K562 (cell line): ENCODE results near the gene TMEM131L. TPM values are rescaled to one million over a fixed set of nuclear protein-coding genes. Genes with fewer than 3 reads are reported as not detected.

Source experiments
- ATAC-seq: fragments of 200-7000 bp; cut with Tn5 transposase; 3 replicates; pipeline ENCODE4 v1.9.1; 2020; ENCODE audit warnings: moderate library complexity
- BruUV-seq: library from RNA; stranded (reverse); fragments of 400-500 nt; replicated peaks from 2 replicates; lab custom pipeline; 2021; lab: Mats Ljungman, UMichigan
- CTCF ChIA-PET: fragments of 300-600 bp; formaldehyde crosslinking; extraction: SDS; loops from one replicate; lab custom pipeline; 2021; ENCODE audit warnings: low intra/inter-chr PET ratio; lab: Yijun Ruan, JAX
- POLR2A ChIA-PET: fragments of 300-600, 350-650 bp; sonication (Branson Sonifier 250); formaldehyde crosslinking; extraction: SDS; loops from one replicate; lab custom pipeline; 2021; ENCODE audit warnings: antibody characterized with exemption, inconsistent platforms; lab: Yijun Ruan, JAX
- DNase-seq, 4 experiments: peaks; one replicate each; pipeline versions ENCODE4 v3.0.0 to v3.0.0-alpha.2; 2011 to 2018; ENCODE audit warnings: low spot score in 3 of 4, mixed read lengths in 3 of 4; ENCODE audit errors: extremely low read depth in 1 of 4
- FAIRE-seq: peaks from 2 replicates; lab custom pipeline; 2011; peaks lifted over from hg19 to GRCh38; lab: Jason Lieb, UNC
- H2AFZ ChIP-seq: 2 replicates; pipeline ENCODE4 v1.6.0; 2011; ENCODE audit warnings: low read depth, low read length, control low read depth, inconsistent platforms
- H3K27ac ChIP-seq: fragments of 200-600 bp; 3 replicates; pipeline ENCODE4 v1.8.0; 2011; ENCODE audit warnings: low read depth, mild to moderate bottlenecking, control low read depth, inconsistent platforms, low read length, moderate library complexity, mixed read lengths; ENCODE audit errors: extremely low read depth
- H3K27me3 ChIP-seq, 2 experiments: fragments of 300-600 bp in 1 of 2; 2 replicates in 1 of 2; 3 replicates in 1 of 2; pipeline versions ENCODE4 v1.6.0 to v1.8.0; 2011; ENCODE audit warnings: inconsistent platforms in 2 of 2, low read length in 2 of 2, mild to moderate bottlenecking in 1 of 2, mixed read lengths in 1 of 2, moderate library complexity in 1 of 2; ENCODE audit not compliant: control insufficient read depth in 2 of 2, insufficient read depth in 2 of 2
- H3K36me3 ChIP-seq: fragments of 300-600 bp; 3 replicates; pipeline ENCODE4 v1.8.0; 2011; ENCODE audit warnings: mild to moderate bottlenecking, low read length, inconsistent platforms; ENCODE audit not compliant: control insufficient read depth, insufficient read depth
- H3K4me1 ChIP-seq, 2 experiments: fragments of 200-600 bp in 1 of 2; replicated peaks in 1 of 2; 2 replicates in 1 of 2; 3 replicates in 1 of 2; pipeline versions ENCODE4 v1.5.1 to v1.8.0; 2011; ENCODE audit warnings: inconsistent platforms in 2 of 2, low read length in 2 of 2, mild to moderate bottlenecking in 1 of 2, mixed read lengths in 1 of 2, moderate library complexity in 1 of 2; ENCODE audit not compliant: control insufficient read depth in 2 of 2, insufficient read depth in 2 of 2
- H3K4me2 ChIP-seq: 2 replicates; pipeline ENCODE4 v1.6.1; 2011; ENCODE audit warnings: low read length, control low read depth, inconsistent platforms, mixed read lengths; ENCODE audit not compliant: insufficient read depth
- H3K4me3 ChIP-seq: fragments of 200-600 bp; sonication (generic), shearing (Covaris generic); 2 replicates; pipeline ENCODE4 v1.5.1; 2016; ENCODE audit warnings: control low read depth, inconsistent platforms
- H3K79me2 ChIP-seq: fragments of 200-600 bp; 3 replicates; pipeline ENCODE4 v1.8.0; 2011; ENCODE audit warnings: low read length, inconsistent platforms; ENCODE audit not compliant: control insufficient read depth, insufficient read depth
- H3K9ac ChIP-seq, 2 experiments: 2 replicates each; pipeline versions ENCODE4 v1.6.0 to v1.6.1; 2011; ENCODE audit warnings: low read depth in 2 of 2, low read length in 2 of 2, control low read depth in 1 of 2, inconsistent platforms in 1 of 2, mild to moderate bottlenecking in 1 of 2, mixed read lengths in 1 of 2; ENCODE audit not compliant: insufficient read depth in 1 of 2
- H3K9me1 ChIP-seq: one replicate; pipeline ENCODE4 v1.6.0; 2011; ENCODE audit warnings: inconsistent platforms, mild to moderate bottlenecking, low read length, moderate library complexity; ENCODE audit not compliant: control insufficient read depth, insufficient read depth
- H3K9me3 ChIP-seq: replicated peaks from 2 replicates; pipeline ENCODE4 v1.5.1; 2011; ENCODE audit warnings: low read depth, low read length, inconsistent platforms; ENCODE audit not compliant: control insufficient read depth, insufficient read depth
- H4K20me1 ChIP-seq: replicated peaks from 2 replicates; pipeline ENCODE4 v1.6.1; 2011; ENCODE audit warnings: low read length, inconsistent platforms, mixed read lengths; ENCODE audit not compliant: control insufficient read depth, insufficient read depth
- BHLHE40 ChIP-seq: IDR thresholded peaks from 2 replicates; pipeline ENCODE4 v1.6.1; 2011; ENCODE audit warnings: low read length, improper control_type of control experiment
- BMI1 ChIP-seq: fragments of 150-350 bp; IDR thresholded peaks from 2 replicates; pipeline ENCODE4 v1.6.1; 2014; ENCODE audit warnings: low read length
- ESRRA ChIP-seq: fragments of 450-650 bp; IDR thresholded peaks from 2 replicates; pipeline ENCODE4 v1.6.1; 2014; ENCODE audit warnings: low read depth, mild to moderate bottlenecking, moderate library complexity, borderline replicate concordance
- ESRRB ChIP-seq: fragments of 250-450 bp; sonication (Bioruptor Pico); IDR thresholded peaks from 2 replicates; pipeline ENCODE4 v1.5.0; 2020; ENCODE audit warnings: mild to moderate bottlenecking, moderate library complexity, borderline replicate concordance
- MTA1 ChIP-seq: fragments of 450-650 bp; IDR thresholded peaks from 2 replicates; pipeline ENCODE4 v1.6.1; 2017; ENCODE audit warnings: borderline replicate concordance
- MYC ChIP-seq, 2 experiments: fragments of 250-450 bp in 1 of 2; sonication (Bioruptor Pico) in 1 of 2; IDR thresholded peaks; 2 replicates each; pipeline versions ENCODE4 v1.5.1 to v1.6.1; 2012 to 2021; ENCODE audit warnings: low read depth in 2 of 2, borderline replicate concordance in 1 of 2, improper control_type of control experiment in 1 of 2, low read length in 1 of 2, mild to moderate bottlenecking in 1 of 2, moderate library complexity in 1 of 2
- NFRKB ChIP-seq: fragments of 450-650 bp; IDR thresholded peaks from 2 replicates; pipeline ENCODE4 v1.6.1; 2016; ENCODE audit warnings: low read depth
- ZBED1 ChIP-seq: IDR thresholded peaks from 2 replicates; pipeline ENCODE4 v1.6.1; 2014
- WGBS: fragments of 100-300 bp; shearing (Covaris generic); methylation state at CpG from one replicate; pipeline ENCODE4 v1.1.6; 2016; ENCODE audit warnings: low coverage, mixed read lengths; ENCODE audit not compliant: insufficient coverage; ENCODE audit errors: missing lambda C conversion rate; 5-methylcytosine and 5-hydroxymethylcytosine counted together
- in situ Hi-C: fragments of 300-500 bp; cut with MboI; formaldehyde crosslinking; loops from 4 replicates; pipeline ENCODE4 v1.15.0; 2018; ENCODE audit warnings: inconsistent platforms, mixed read lengths
- intact Hi-C: fragments of 100-400 bp; cut with micrococcal nuclease; formaldehyde crosslinking; loops from 2 replicates; pipeline ENCODE4 v1.14.2; 2022
- polyA plus RNA-seq, 8 experiments: library from polyadenylated mRNA; depleted of rRNA in 4 of 8; stranded (reverse) in 5 of 8; unstranded in 3 of 8; fragments of >200 nt; fragmentation: Nextera tagmentation in 2 of 8; fragmentation: Illumina TruSeq in 1 of 8; extraction: Ambion mirVana in 2 of 8; extraction: Trizol in 1 of 8; gene quantifications; 2 replicates each; pipeline versions ENCODE4 v1.2.1 to v1.2.3, GENCODE V29; 2011 to 2014; ENCODE audit warnings: inconsistent platforms in 1 of 8, missing spikeins in 1 of 8
- total RNA-seq, 7 experiments: library from RNA; depleted of rRNA in 6 of 7; stranded (reverse); fragments of >200 nt in 6 of 7; fragmentation: Illumina TruSeq in 2 of 7; extraction: Trizol in 2 of 7; gene quantifications; 2 replicates each; pipeline versions ENCODE4 v1.2.1 to v1.2.3, GENCODE V29; 2011 to 2021; ENCODE audit warnings: low replicate concordance in 1 of 7
- TF ChIP-seq, protein P1 (sequence below): sonication (generic); formaldehyde crosslinking; IDR thresholded peaks from 2 replicates; pipeline ENCODE4 v1.8.0; 2023; ENCODE audit warnings: mild to moderate bottlenecking, missing genetic modification reagents
- TF ChIP-seq, protein P2 (sequence below): fragments of 450-650 bp; IDR thresholded peaks from 2 replicates; pipeline ENCODE4 v1.6.1; 2018; ENCODE audit warnings: mild to moderate bottlenecking, low read depth; ENCODE audit not compliant: partially characterized antibody

Gene TMEM131L
- total and polyA plus RNA-seq, 9 of the 15 experiments (the other 6 are each of a cell fraction or from before 2014, with no cell fraction given), result 1.2 to 20.8 (median 12.9) TPM

DNA sequence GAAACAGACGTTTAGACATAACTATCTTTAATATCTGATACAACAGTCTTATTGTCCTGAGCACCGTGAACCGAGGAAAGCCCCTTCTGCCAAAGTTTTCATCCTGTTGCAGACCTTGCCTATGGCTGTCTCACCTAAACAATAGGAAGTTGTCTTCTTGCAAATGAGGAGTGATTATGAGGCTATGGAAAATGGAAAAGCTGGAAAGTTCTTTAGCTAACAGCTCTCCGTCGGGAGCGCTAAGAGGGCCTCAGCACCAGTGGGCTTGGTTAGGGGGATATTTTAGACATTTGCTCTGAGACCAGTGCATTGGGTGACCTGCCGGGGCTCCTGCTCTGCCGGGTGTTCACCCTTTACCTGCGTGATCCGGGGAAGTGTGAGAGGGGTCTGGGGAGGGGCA, 28.4 kb downstream of the TMEM131L start:
- intact Hi-C loops, result no loop called here
- Histone ChIP-seq H3K79me2 (peaks cover 66% of the 10 kb centered on the region), H3K4me3 (no peak overlapping the region), H2AFZ (no peak overlapping the region), H3K9ac (no peak overlapping the region), H3K27ac (no peak overlapping the region), H3K27me3 (no peaks in the 10 kb centered on the region), H3K9me3 (no peaks in the 10 kb centered on the region), H3K4me2 (no peak overlapping the region), H3K9me1 (no peaks in the 10 kb centered on the region), H4K20me1 (peaks cover 19% of the 10 kb centered on the region), H3K36me3 (peaks cover 11% of the 10 kb centered on the region; the same call in 2 of the 3 replicates), H3K4me1 (peaks cover 22 to 47% of the 10 kb centered on the region in 2 experiments)
- ChIA-PET POLR2A (interaction anchor here (0.6 kb wide), 1 partner anchor 73 kb away, joined by 3 read pairs; no protein-coding TSS in a partner anchor), CTCF (no interaction called here)
- WGBS, result 86% methylated on average over 10 of the region's 10 CpGs
- BruUV-seq, result no TSS peak
- in situ Hi-C loops, result no loop called here
- TF ChIP-seq, protein P1, sequence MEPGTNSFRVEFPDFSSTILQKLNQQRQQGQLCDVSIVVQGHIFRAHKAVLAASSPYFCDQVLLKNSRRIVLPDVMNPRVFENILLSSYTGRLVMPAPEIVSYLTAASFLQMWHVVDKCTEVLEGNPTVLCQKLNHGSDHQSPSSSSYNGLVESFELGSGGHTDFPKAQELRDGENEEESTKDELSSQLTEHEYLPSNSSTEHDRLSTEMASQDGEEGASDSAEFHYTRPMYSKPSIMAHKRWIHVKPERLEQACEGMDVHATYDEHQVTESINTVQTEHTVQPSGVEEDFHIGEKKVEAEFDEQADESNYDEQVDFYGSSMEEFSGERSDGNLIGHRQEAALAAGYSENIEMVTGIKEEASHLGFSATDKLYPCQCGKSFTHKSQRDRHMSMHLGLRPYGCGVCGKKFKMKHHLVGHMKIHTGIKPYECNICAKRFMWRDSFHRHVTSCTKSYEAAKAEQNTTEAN (CRISPR knock-in tag), result no peak
- TF ChIP-seq ESRRB (no peak), ESRRA (no peak), NFRKB (no peak), BHLHE40 (no peak), MYC (IDR thresholded peaks at IDR 0.05; ENCODE audit: low read depth, low read length) (no peak), MYC (CRISPR knock-in tag; IDR thresholded peaks at IDR 0.05; ENCODE audit: borderline replicate concordance, low read depth) (no peak), MTA1 (no peak), ZBED1 (no peak), BMI1 (no peak)
- TF ChIP-seq, protein P2, sequence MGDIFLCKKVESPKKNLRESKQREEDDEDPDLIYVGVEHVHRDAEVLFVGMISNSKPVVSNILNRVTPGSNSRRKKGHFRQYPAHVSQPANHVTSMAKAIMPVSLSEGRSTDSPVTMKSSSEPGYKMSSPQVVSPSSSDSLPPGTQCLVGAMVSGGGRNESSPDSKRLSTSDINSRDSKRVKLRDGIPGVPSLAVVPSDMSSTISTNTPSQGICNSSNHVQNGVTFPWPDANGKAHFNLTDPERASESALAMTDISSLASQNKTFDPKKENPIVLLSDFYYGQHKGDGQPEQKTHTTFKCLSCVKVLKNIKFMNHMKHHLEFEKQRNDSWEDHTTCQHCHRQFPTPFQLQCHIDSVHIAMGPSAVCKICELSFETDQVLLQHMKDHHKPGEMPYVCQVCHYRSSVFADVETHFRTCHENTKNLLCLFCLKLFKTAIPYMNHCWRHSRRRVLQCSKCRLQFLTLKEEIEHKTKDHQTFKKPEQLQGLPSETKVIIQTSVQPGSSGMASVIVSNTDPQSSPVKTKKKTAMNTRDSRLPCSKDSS, result no peak
- FAIRE-seq (no peak), ATAC-seq (no peak), DNase-seq (no peak)
